SK-N-MC (cell line): ENCODE data around the gene STARD13.

ENCODE experiments used
- EZH2 ChIP-seq: fragments of 200-600 bp; sonication (generic); IDR thresholded peaks from one replicate; pipeline ENCODE4 v1.6.1; 2017; ENCODE audit warnings: antibody characterized with exemption
- FOXP2 ChIP-seq: optimal IDR thresholded peaks from 2 replicates; pipeline ENCODE3; 2011; ENCODE audit warnings: mild to moderate bottlenecking, moderate library complexity; ENCODE audit not compliant: insufficient read depth; ENCODE audit errors: extremely low read length, control extremely low read depth

DNA sequence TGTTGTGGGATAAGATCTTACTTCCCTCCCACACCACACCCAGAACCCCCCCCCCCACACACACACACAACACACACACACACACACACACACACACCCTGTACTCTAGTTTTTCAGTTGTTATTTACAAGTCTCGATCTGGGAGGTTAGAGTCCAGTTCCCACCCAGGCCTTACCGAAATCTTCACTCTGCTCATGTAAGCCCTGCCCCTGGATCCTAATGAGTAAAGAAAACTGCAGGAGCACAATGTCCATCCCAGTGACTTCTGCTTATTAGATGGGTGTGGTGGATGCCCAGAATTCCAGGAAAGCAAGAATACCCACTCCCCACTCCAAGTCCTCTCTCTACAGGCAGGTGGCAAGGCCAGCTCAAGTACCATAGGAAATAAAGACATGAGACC is 23.0 kb downstream of the STARD13 start:
- TF ChIP-seq EZH2 (no peak), FOXP2 (no peak)
